ENCODE measurements around the gene IFIT1B.

DNA sequence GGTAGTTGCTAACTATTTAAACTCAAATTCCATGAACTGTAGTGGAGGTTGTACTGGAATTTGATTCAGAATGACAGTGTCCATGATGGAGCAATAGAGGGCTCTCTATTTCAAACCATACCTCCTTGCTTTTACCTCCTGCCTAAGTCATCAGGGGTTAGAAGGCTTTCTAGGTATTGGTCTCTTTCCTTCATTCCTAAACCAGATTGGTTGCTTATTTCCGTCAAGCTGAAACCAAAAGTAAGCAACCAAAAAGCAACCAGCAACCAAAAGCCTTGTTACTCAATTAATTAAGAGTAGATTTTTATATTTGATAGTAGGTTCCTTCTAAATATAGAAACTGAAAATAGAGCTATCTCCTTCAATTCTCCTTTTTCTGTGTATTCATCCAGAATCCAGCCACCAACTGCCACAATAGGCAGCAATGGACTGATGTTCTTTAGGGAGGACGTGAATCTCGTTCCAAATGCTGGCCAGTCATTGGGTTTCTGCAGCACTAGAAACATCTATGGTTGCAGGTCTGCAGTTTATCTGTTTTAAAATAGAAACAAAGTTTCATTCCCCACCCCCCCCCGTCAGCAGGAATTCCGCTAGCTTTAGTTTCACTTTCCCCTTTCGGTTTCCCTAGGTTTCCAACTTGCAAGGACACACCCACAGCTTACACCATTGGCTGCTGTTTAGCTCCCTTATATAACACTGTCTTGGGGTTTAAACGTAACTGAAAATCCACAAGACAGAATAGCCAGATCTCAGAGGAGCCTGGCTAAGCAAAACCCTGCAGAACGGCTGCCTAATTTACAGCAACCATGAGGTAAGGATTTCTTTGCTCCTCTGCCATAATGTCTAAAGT is 14.3 kb downstream of the IFIT1B start, which contains the start of gene IFIT1:
- TF ChIP-seq, protein P1, sequence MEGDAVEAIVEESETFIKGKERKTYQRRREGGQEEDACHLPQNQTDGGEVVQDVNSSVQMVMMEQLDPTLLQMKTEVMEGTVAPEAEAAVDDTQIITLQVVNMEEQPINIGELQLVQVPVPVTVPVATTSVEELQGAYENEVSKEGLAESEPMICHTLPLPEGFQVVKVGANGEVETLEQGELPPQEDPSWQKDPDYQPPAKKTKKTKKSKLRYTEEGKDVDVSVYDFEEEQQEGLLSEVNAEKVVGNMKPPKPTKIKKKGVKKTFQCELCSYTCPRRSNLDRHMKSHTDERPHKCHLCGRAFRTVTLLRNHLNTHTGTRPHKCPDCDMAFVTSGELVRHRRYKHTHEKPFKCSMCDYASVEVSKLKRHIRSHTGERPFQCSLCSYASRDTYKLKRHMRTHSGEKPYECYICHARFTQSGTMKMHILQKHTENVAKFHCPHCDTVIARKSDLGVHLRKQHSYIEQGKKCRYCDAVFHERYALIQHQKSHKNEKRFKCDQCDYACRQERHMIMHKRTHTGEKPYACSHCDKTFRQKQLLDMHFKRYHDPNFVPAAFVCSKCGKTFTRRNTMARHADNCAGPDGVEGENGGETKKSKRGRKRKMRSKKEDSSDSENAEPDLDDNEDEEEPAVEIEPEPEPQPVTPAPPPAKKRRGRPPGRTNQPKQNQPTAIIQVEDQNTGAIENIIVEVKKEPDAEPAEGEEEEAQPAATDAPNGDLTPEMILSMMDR (IDR thresholded peaks at IDR 0.05) = no peak
- TF ChIP-seq POLR2A (IDR thresholded peaks at IDR 0.05) = peak in 1 of 2 donors; percentile 53

All from thyroid gland (tissue), 4 donors.